ENCODE measurements around the gene ZNF618.

DNA sequence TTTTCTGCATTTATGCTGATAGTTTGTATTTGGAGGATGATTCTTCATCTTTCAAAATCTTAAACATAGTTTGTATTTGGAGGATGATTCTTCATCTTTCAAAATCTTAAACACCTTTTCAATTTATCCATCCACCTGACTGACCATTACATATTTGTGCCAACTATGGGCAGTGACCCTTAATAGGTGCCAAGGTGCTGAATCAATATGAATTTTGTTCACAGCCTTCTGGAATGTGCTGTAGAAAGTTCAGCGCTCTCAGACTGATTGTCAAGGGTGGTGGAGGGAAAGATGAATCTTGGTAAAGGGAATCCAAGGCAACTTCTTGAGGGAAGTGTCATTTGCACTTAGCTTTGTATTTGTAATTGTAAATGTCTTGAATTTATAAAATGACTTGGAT, 18.1 kb downstream of the ZNF618 start:
- TF ChIP-seq, protein P1, sequence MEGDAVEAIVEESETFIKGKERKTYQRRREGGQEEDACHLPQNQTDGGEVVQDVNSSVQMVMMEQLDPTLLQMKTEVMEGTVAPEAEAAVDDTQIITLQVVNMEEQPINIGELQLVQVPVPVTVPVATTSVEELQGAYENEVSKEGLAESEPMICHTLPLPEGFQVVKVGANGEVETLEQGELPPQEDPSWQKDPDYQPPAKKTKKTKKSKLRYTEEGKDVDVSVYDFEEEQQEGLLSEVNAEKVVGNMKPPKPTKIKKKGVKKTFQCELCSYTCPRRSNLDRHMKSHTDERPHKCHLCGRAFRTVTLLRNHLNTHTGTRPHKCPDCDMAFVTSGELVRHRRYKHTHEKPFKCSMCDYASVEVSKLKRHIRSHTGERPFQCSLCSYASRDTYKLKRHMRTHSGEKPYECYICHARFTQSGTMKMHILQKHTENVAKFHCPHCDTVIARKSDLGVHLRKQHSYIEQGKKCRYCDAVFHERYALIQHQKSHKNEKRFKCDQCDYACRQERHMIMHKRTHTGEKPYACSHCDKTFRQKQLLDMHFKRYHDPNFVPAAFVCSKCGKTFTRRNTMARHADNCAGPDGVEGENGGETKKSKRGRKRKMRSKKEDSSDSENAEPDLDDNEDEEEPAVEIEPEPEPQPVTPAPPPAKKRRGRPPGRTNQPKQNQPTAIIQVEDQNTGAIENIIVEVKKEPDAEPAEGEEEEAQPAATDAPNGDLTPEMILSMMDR (IDR thresholded peaks at IDR 0.05), result no peak
- TF ChIP-seq EP300 (IDR thresholded peaks at IDR 0.05; ENCODE audit: borderline replicate concordance in 1 of 2, low read depth in 1 of 2, low read length in 1 of 2) (no peak), SMC3 (IDR thresholded peaks at IDR 0.05; ENCODE audit: low read depth, low read length) (no peak), FOXM1 (IDR thresholded peaks at IDR 0.05; ENCODE audit: low read depth) (no peak), TAF1 (IDR thresholded peaks at IDR 0.05; ENCODE audit: borderline replicate concordance, low read depth, low read length) (no peak), RCOR1 (IDR thresholded peaks at IDR 0.05; ENCODE audit: low read length) (no peak), MEF2A (IDR thresholded peaks at IDR 0.05; ENCODE audit: borderline replicate concordance, low read depth) (no peak), EZH2phosphoT487 (IDR thresholded peaks at IDR 0.05; ENCODE audit: borderline replicate concordance, low read depth) (no peak)
- TF ChIP-seq, protein P2, sequence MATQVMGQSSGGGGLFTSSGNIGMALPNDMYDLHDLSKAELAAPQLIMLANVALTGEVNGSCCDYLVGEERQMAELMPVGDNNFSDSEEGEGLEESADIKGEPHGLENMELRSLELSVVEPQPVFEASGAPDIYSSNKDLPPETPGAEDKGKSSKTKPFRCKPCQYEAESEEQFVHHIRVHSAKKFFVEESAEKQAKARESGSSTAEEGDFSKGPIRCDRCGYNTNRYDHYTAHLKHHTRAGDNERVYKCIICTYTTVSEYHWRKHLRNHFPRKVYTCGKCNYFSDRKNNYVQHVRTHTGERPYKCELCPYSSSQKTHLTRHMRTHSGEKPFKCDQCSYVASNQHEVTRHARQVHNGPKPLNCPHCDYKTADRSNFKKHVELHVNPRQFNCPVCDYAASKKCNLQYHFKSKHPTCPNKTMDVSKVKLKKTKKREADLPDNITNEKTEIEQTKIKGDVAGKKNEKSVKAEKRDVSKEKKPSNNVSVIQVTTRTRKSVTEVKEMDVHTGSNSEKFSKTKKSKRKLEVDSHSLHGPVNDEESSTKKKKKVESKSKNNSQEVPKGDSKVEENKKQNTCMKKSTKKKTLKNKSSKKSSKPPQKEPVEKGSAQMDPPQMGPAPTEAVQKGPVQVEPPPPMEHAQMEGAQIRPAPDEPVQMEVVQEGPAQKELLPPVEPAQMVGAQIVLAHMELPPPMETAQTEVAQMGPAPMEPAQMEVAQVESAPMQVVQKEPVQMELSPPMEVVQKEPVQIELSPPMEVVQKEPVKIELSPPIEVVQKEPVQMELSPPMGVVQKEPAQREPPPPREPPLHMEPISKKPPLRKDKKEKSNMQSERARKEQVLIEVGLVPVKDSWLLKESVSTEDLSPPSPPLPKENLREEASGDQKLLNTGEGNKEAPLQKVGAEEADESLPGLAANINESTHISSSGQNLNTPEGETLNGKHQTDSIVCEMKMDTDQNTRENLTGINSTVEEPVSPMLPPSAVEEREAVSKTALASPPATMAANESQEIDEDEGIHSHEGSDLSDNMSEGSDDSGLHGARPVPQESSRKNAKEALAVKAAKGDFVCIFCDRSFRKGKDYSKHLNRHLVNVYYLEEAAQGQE (IDR thresholded peaks at IDR 0.05; ENCODE audit: low read depth, low read length), result no peak
- TF ChIP-seq, protein P3, sequence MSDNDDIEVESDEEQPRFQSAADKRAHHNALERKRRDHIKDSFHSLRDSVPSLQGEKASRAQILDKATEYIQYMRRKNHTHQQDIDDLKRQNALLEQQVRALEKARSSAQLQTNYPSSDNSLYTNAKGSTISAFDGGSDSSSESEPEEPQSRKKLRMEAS (IDR thresholded peaks at IDR 0.05; ENCODE audit: low read depth), result no peak
